C1 segment of cervical spinal cord (tissue), 14 donors: ENCODE measurements around the gene THAP2.
A peak's percentile ranks its signal among the peaks of the same experiment; 100 is the strongest.

Source experiments
- DNase-seq, 14 donors: peaks; one replicate each; lab custom pipeline; 2025; lab: John Stamatoyannopoulos, UW

THAP2 gene

GRCh38 chr12:71663561-71664410 lies at the start of gene THAP2, which contains the start of gene ZFC3H1:
TSS of gene THAP2 (plus strand) at chr12:71664301. CDS start at chr12:71664510, 209 bp downstream.
TSS of gene ZFC3H1 (minus strand) at chr12:71663848. CDS start at chr12:71663610, 238 bp downstream.
- DNase-seq = peak; percentile 45 to 99 (median 94)

- DNase-seq = no peak
Measured at GRCh38 chr12:71621938-71622337, 42.2 kb upstream of the THAP2 start.

- DNase-seq = no peak
Measured at GRCh38 chr12:71625476-71625875, 38.6 kb upstream of the THAP2 start.

GRCh38 chr12:71626098-71626497 lies 38.0 kb upstream of the THAP2 start:
- DNase-seq = no peak

- no peak for DNase-seq
Measured at GRCh38 chr12:71626768-71627167, 37.3 kb upstream of the THAP2 start.

GRCh38 chr12:71627438-71628002 lies 36.6 kb upstream of the THAP2 start:
- no peak for DNase-seq

GRCh38 chr12:71636704-71637115 lies 27.4 kb upstream of the THAP2 start:
- DNase-seq = peak in 2 of 14 donors; percentile 13 to 16

GRCh38 chr12:71638499-71638898 lies 25.6 kb upstream of the THAP2 start:
- DNase-seq = no peak

- DNase-seq = no peak
Measured at GRCh38 chr12:71639341-71639760, 24.8 kb upstream of the THAP2 start.

- no peak for DNase-seq
Measured at GRCh38 chr12:71640316-71640715, 23.8 kb upstream of the THAP2 start.

- DNase-seq = no peak
Measured at GRCh38 chr12:71641390-71641789, 22.7 kb upstream of the THAP2 start.

- no peak for DNase-seq
Measured at GRCh38 chr12:71642264-71642663, 21.8 kb upstream of the THAP2 start.

GRCh38 chr12:71645268-71645667 lies 18.8 kb upstream of the THAP2 start:
- no peak for DNase-seq

- DNase-seq = no peak
Measured at GRCh38 chr12:71646512-71646911, 17.6 kb upstream of the THAP2 start.

- DNase-seq = no peak
Measured at GRCh38 chr12:71648537-71648936, 15.6 kb upstream of the THAP2 start.

GRCh38 chr12:71649401-71649800 lies 14.7 kb upstream of the THAP2 start:
- no peak for DNase-seq

GRCh38 chr12:71652656-71653055 lies 11.4 kb upstream of the THAP2 start:
- peak in 1 of 14 donors; percentile 3 for DNase-seq

- DNase-seq = no peak
Measured at GRCh38 chr12:71653137-71653536, 11.0 kb upstream of the THAP2 start.

- no peak for DNase-seq
Measured at GRCh38 chr12:71654200-71654599, 9.9 kb upstream of the THAP2 start.

- no peak for DNase-seq
Measured at GRCh38 chr12:71655495-71655894, 8.6 kb upstream of the THAP2 start.

- DNase-seq = no peak
Measured at GRCh38 chr12:71655907-71656306, 8.2 kb upstream of the THAP2 start.

- DNase-seq = no peak
Measured at GRCh38 chr12:71656740-71657139, 7.4 kb upstream of the THAP2 start.

GRCh38 chr12:71661977-71662530 lies 2.0 kb upstream of the THAP2 start:
- no peak for DNase-seq
